Neural cell (in vitro differentiated cells): ENCODE measurements around the gene IQCH.

ENCODE experiments used
- EZH2 ChIP-seq: fragments of 200-600, 300-800 bp; shearing (Covaris generic), sonication (generic); IDR thresholded peaks from 2 replicates; pipeline ENCODE4 v1.6.1; 2014; ENCODE audit warnings: antibody characterized with exemption, low read length, borderline replicate concordance, mild to moderate bottlenecking; ENCODE audit not compliant: insufficient read depth, poor library complexity, severe bottlenecking
- TF ChIP-seq, protein P1 (sequence below): fragments of 450-650 bp; IDR thresholded peaks from 2 replicates; pipeline ENCODE4 v1.5.1; 2014; ENCODE audit warnings: antibody characterized with exemption, mild to moderate bottlenecking, moderate library complexity; ENCODE audit not compliant: poor library complexity, severe bottlenecking

- TF ChIP-seq, protein P1, sequence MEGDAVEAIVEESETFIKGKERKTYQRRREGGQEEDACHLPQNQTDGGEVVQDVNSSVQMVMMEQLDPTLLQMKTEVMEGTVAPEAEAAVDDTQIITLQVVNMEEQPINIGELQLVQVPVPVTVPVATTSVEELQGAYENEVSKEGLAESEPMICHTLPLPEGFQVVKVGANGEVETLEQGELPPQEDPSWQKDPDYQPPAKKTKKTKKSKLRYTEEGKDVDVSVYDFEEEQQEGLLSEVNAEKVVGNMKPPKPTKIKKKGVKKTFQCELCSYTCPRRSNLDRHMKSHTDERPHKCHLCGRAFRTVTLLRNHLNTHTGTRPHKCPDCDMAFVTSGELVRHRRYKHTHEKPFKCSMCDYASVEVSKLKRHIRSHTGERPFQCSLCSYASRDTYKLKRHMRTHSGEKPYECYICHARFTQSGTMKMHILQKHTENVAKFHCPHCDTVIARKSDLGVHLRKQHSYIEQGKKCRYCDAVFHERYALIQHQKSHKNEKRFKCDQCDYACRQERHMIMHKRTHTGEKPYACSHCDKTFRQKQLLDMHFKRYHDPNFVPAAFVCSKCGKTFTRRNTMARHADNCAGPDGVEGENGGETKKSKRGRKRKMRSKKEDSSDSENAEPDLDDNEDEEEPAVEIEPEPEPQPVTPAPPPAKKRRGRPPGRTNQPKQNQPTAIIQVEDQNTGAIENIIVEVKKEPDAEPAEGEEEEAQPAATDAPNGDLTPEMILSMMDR, result no peak
- no peak for TF ChIP-seq EZH2
Measured at GRCh38 chr15:67249830-67250229, 4.8 kb upstream of the IQCH start.
